Measurements from ENCODE around the gene ATG7. TPM values are rescaled to one million over a fixed set of nuclear protein-coding genes. Genes with fewer than 3 reads are reported as not detected.

ATG7 gene
- polyA plus RNA-seq, 1 donor (not counting 4 experiments of a cell fraction or from before 2014, with no cell fraction given) = 27.9 TPM

GRCh38 chr3:11580645-11581044 lies 308.4 kb downstream of the ATG7 start:
- H3K27me3 ChIP-seq (ENCODE audit: control insufficient read depth, extremely low read depth, insufficient read depth, low read length) = no peaks in the 10 kb centered on the region
- H2AFZ ChIP-seq (ENCODE audit: control insufficient read depth, low read length) = no peak overlapping the region
- no peak overlapping the region for H3K4me3 ChIP-seq (ENCODE audit: control insufficient read depth in 2 of 3, extremely low read depth in 1 of 3, insufficient read depth in 2 of 3, low read depth in 1 of 3, low read length in 3 of 3)
- H3K27ac ChIP-seq (ENCODE audit: control insufficient read depth, insufficient read depth, low read length) = no peak overlapping the region
- H3K36me3 ChIP-seq (ENCODE audit: control insufficient read depth in 2 of 2, extremely low read depth in 1 of 2, insufficient read depth in 2 of 2, low read length in 2 of 2) = peaks cover 0 to 9% of the 10 kb centered on the region in 2 experiments
- no peaks in the 10 kb centered on the region for H3K9me3 ChIP-seq (ENCODE audit: control insufficient read depth, low read depth, low read length)
- H3K4me2 ChIP-seq (ENCODE audit: control insufficient read depth, extremely low read depth, insufficient read depth, low read depth, low read length) = no peak overlapping the region
- dilution Hi-C loops (cut with MboI; ENCODE audit: extremely low pct_ligation_motif_present, low sequenced_read_pairs) = no loop called here
- FAIRE-seq = no peak
- TF ChIP-seq EZH2 (IDR thresholded peaks at IDR 0.05; ENCODE audit: low read length) = no peak
- TF ChIP-seq, protein P1, sequence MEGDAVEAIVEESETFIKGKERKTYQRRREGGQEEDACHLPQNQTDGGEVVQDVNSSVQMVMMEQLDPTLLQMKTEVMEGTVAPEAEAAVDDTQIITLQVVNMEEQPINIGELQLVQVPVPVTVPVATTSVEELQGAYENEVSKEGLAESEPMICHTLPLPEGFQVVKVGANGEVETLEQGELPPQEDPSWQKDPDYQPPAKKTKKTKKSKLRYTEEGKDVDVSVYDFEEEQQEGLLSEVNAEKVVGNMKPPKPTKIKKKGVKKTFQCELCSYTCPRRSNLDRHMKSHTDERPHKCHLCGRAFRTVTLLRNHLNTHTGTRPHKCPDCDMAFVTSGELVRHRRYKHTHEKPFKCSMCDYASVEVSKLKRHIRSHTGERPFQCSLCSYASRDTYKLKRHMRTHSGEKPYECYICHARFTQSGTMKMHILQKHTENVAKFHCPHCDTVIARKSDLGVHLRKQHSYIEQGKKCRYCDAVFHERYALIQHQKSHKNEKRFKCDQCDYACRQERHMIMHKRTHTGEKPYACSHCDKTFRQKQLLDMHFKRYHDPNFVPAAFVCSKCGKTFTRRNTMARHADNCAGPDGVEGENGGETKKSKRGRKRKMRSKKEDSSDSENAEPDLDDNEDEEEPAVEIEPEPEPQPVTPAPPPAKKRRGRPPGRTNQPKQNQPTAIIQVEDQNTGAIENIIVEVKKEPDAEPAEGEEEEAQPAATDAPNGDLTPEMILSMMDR (optimal IDR thresholded peaks at IDR 0.05 in 1 of 3, IDR thresholded peaks at IDR 0.05 in 1 of 3, conservative IDR thresholded peaks at IDR 0.05 in 1 of 3; ENCODE audit: extremely low read depth in 1 of 3, insufficient read depth in 2 of 3, low read length in 3 of 3) = no peak
- peaks cover 17% of the 10 kb centered on the region for H3K9me1 ChIP-seq (ENCODE audit: control insufficient read depth, extremely low read depth, insufficient read depth, low read length)
- peaks cover 71% of the 10 kb centered on the region for H3K79me2 ChIP-seq (ENCODE audit: control insufficient read depth, insufficient read depth, low read length)
- H3K9ac ChIP-seq (ENCODE audit: control insufficient read depth, extremely low read depth, insufficient read depth, low read length) = no peak overlapping the region
- DNase-seq (ENCODE audit: low read depth, low spot score) = no peak
- peaks cover 16% of the 10 kb centered on the region for H4K20me1 ChIP-seq (ENCODE audit: control insufficient read depth, extremely low read depth, insufficient read depth, low read length)
- peaks cover 31% of the 10 kb centered on the region for H3K4me1 ChIP-seq (ENCODE audit: control insufficient read depth, extremely low read depth, insufficient read depth, low read length)

GRCh38 chr3:11581237-11582190 lies 309.3 kb downstream of the ATG7 start:
- dilution Hi-C loops (cut with MboI; ENCODE audit: extremely low pct_ligation_motif_present, low sequenced_read_pairs) = no loop called here
- H3K4me2 ChIP-seq (ENCODE audit: control insufficient read depth, extremely low read depth, insufficient read depth, low read depth, low read length) = peak overlapping the region; percentile 88
- TF ChIP-seq, protein P1 (optimal IDR thresholded peaks at IDR 0.05 in 1 of 3, IDR thresholded peaks at IDR 0.05 in 1 of 3, conservative IDR thresholded peaks at IDR 0.05 in 1 of 3; ENCODE audit: extremely low read depth in 1 of 3, insufficient read depth in 2 of 3, low read length in 3 of 3) = no peak
- no peak for TF ChIP-seq EZH2 (IDR thresholded peaks at IDR 0.05; ENCODE audit: low read length)
- H3K36me3 ChIP-seq (ENCODE audit: control insufficient read depth in 2 of 2, extremely low read depth in 1 of 2, insufficient read depth in 2 of 2, low read length in 2 of 2) = peaks cover 0 to 5% of the 10 kb centered on the region in 2 experiments
- DNase-seq (ENCODE audit: low read depth, low spot score) (no peak), FAIRE-seq (peak; percentile 64)
- no peak overlapping the region for H2AFZ ChIP-seq (ENCODE audit: control insufficient read depth, low read length)
- peak overlapping the region; percentile 34 for H3K9ac ChIP-seq (ENCODE audit: control insufficient read depth, extremely low read depth, insufficient read depth, low read length)
- H3K9me1 ChIP-seq (ENCODE audit: control insufficient read depth, extremely low read depth, insufficient read depth, low read length) = peaks cover 14% of the 10 kb centered on the region
- peaks cover 34% of the 10 kb centered on the region for H3K4me1 ChIP-seq (ENCODE audit: control insufficient read depth, extremely low read depth, insufficient read depth, low read length)
- H3K4me3 ChIP-seq (ENCODE audit: control insufficient read depth in 2 of 3, extremely low read depth in 1 of 3, insufficient read depth in 2 of 3, low read depth in 1 of 3, low read length in 3 of 3) = peak overlapping the region in 2 of 3 experiments; percentile 41 to 63
- H3K9me3 ChIP-seq (ENCODE audit: control insufficient read depth, low read depth, low read length) = no peaks in the 10 kb centered on the region
- peaks cover 16% of the 10 kb centered on the region for H4K20me1 ChIP-seq (ENCODE audit: control insufficient read depth, extremely low read depth, insufficient read depth, low read length)
- no peaks in the 10 kb centered on the region for H3K27me3 ChIP-seq (ENCODE audit: control insufficient read depth, extremely low read depth, insufficient read depth, low read length)
- H3K27ac ChIP-seq (ENCODE audit: control insufficient read depth, insufficient read depth, low read length) = peak overlapping the region; percentile 49
- H3K79me2 ChIP-seq (ENCODE audit: control insufficient read depth, insufficient read depth, low read length) = peaks cover 74% of the 10 kb centered on the region

Data from keratinocyte (primary cell).